Brain microvascular endothelial cell (primary cell): ENCODE measurements around the gene BATF3.
"Not testable (repeated sequence)": the region's sequence is repeated elsewhere in the genome, so short reads cannot be mapped to it uniquely, and the experiment has no call there.

ENCODE experiments used
- DNase-seq: peaks from one replicate; pipeline ENCODE4 v3.0.0-alpha.2; 2020
- H3K27ac ChIP-seq: fragments of 250-450 bp; sonication (Bioruptor Pico); 2 replicates; pipeline ENCODE4 v1.5.1; 2020; ENCODE audit warnings: mild to moderate bottlenecking, moderate library complexity
- H3K27me3 ChIP-seq: fragments of 250-450 bp; sonication (Bioruptor Pico); replicated peaks from 2 replicates; pipeline ENCODE4 v1.5.1; 2020; ENCODE audit warnings: mild to moderate bottlenecking
- H3K36me3 ChIP-seq: fragments of 250-450 bp; sonication (Bioruptor Pico); replicated peaks from 2 replicates; pipeline ENCODE4 v1.5.1; 2020; ENCODE audit warnings: mild to moderate bottlenecking
- H3K4me3 ChIP-seq: 2 replicates; pipeline ENCODE4 v1.5.1; 2011; ENCODE audit warnings: low read depth, mild to moderate bottlenecking, control low read depth, low read length, moderate library complexity
- CTCF ChIP-seq: IDR thresholded peaks from 2 replicates; pipeline ENCODE4 v1.5.1; 2011; ENCODE audit warnings: low read depth, mild to moderate bottlenecking, moderate library complexity, low read length, control low read depth, inconsistent platforms; ENCODE audit errors: missing control alignments
- in situ Hi-C: cut with HindIII; loops from 2 replicates; pipeline ENCODE4 v1.10.0; 2017; ENCODE audit warnings: low sequenced_read_pairs, low pct_ligation_motif_present

The BATF3 gene

DNA sequence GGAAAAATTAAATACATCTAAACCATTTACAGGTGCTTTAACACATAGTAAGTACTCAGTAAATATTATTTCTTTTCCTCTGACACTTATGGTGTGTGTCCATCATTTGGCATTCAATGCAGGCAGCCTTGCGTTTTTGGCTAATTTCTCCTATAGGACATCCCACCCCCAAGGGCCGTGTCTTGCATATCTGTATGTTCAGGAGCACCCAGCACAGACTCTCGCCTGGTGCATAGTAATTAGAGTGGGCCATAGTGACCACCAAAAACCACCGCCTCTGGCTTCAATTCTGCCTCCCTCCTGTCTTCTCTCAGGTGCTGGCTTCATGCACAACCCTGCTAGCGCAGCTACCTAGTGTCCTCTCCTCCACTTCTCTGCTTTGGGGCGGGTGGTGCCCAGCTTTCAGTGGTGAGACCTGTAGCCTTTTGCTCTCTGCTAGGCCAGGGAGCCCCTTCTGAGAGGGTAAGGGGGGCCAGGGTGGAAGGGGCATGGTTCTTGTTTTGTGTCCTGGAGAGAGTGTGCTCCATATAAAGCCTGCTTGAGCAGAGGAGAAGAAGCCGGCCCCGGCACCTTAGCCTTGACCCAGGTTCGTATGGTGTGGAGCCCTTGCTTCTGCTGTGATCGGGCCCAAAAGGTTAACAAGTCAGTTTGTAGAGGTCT, 33.4 kb downstream of the BATF3 start:
- H3K27ac ChIP-seq, result peak overlapping the region; percentile 96
- TF ChIP-seq CTCF, result no peak
- no peaks in the 10 kb centered on the region for H3K36me3 ChIP-seq
- in situ Hi-C loops, result no loop called here
- no peak for DNase-seq
- H3K4me3 ChIP-seq, result no peak overlapping the region
- no peaks in the 10 kb centered on the region for H3K27me3 ChIP-seq

- TF ChIP-seq CTCF, result peak; percentile 94
- Histone ChIP-seq H3K36me3 (no peaks in the 10 kb centered on the region), H3K4me3 (peak overlapping the region; percentile 72), H3K27ac (peak overlapping the region; percentile 67), H3K27me3 (no peaks in the 10 kb centered on the region)
- in situ Hi-C loops, result no loop called here
- DNase-seq, result peak; percentile 76
Measured at GRCh38 chr1:212665241-212666115, 34.2 kb downstream of the BATF3 start.

GRCh38 chr1:212664409-212665199, 35.0 kb downstream of the BATF3 start:
- no peaks in the 10 kb centered on the region for H3K36me3 ChIP-seq
- H3K27ac ChIP-seq, result no peak overlapping the region
- H3K27me3 ChIP-seq, result no peaks in the 10 kb centered on the region
- H3K4me3 ChIP-seq, result no peak overlapping the region
- in situ Hi-C loops, result no loop called here
- no peak for DNase-seq
- no peak for TF ChIP-seq CTCF

GRCh38 chr1:212658250-212658649, 41.4 kb downstream of the BATF3 start:
- in situ Hi-C loops, DNase-seq, H3K27me3 ChIP-seq, H3K4me3 ChIP-seq, H3K36me3 ChIP-seq, H3K27ac ChIP-seq: not testable (repeated sequence)

DNA sequence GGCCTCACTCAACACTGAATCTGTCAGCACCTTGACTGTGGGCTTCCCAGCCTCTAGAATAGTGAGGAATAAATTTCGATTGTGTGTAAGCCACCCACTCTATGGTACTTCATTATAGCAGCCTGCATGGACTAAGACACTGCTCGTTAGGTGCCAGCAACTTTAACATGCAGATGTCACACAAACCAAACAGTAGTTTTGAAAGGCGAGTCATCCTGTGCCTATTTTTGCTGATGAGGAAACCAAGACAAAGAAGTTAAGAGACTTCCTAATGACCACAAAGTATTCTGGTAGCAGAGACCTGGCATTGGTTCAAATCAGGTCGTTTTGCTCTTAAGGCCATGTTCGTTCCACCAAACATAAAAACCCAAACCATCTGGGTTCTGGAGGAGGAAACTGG, 42.9 kb downstream of the BATF3 start:
- DNase-seq, result no peak
- H3K36me3 ChIP-seq, result no peaks in the 10 kb centered on the region
- in situ Hi-C loops, result no loop called here
- H3K4me3 ChIP-seq, result no peak overlapping the region
- no peak for TF ChIP-seq CTCF
- no peaks in the 10 kb centered on the region for H3K27me3 ChIP-seq
- H3K27ac ChIP-seq, result no peak overlapping the region
